Measurements from ENCODE around the gene EFHC1.

DNA sequence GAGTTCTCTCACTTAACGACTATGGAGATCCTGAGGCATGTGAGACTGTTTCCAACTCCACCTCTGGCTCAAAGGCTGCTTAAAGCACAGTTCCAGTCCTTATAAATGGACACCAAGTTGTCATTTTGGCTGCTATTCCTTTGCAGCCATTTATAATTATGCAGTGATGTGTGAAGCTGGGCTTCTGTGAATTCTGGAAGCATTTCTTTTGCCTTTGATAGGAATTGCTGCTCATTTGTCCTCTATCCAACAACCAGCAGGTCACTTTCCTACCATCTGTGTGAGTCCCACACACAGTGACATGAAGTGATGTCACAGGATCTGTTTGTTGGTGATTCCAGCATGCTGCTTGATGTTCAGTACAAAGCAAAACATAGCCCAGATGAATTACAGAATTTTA lies 28.5 kb upstream of the EFHC1 start:
- TF ChIP-seq CTCF (IDR thresholded peaks at IDR 0.05; ENCODE audit: poor library complexity), result no peak
- TF ChIP-seq EZH2 (IDR thresholded peaks at IDR 0.05; ENCODE audit: borderline replicate concordance), result no peak
- no peak for TF ChIP-seq EZH2phosphoT487 (IDR thresholded peaks at IDR 0.05; ENCODE audit: low read depth, severe bottlenecking, unreplicated experiment)
